Hepatocyte (in vitro differentiated cells): ENCODE data around the gene CYYR1.

Experiments used
- EZH2 ChIP-seq: fragments of 200-600 bp; sonication (generic); IDR thresholded peaks from 2 replicates; pipeline ENCODE4 v1.6.1; 2016; ENCODE audit warnings: antibody characterized with exemption, mild to moderate bottlenecking, borderline replicate concordance
- TF ChIP-seq, protein P1 (sequence below): fragments of 200-600 bp; sonication (generic); IDR thresholded peaks from 2 replicates; pipeline ENCODE4 v1.5.1; 2016; ENCODE audit warnings: antibody characterized with exemption, mild to moderate bottlenecking; ENCODE audit not compliant: poor library complexity

DNA sequence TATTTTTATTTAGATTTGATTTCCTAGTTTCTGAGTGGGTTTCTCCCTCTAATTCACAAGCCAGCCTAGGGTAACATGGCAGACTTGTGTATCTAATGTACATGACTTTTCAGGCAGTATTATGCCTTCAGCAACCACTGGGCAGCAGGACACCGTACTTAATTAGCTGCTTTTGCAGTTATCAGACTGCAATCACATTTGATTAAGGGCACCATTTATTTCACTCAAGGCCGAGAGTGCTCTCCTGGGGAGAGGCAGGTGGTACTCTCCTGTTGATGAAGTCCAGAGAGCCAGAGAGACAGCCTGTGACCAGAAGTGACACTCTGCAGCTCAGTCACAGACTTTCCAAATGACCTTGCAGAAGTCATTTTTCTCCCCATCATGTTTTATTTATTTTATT lies 18.7 kb downstream of the CYYR1 start:
- TF ChIP-seq, protein P1, sequence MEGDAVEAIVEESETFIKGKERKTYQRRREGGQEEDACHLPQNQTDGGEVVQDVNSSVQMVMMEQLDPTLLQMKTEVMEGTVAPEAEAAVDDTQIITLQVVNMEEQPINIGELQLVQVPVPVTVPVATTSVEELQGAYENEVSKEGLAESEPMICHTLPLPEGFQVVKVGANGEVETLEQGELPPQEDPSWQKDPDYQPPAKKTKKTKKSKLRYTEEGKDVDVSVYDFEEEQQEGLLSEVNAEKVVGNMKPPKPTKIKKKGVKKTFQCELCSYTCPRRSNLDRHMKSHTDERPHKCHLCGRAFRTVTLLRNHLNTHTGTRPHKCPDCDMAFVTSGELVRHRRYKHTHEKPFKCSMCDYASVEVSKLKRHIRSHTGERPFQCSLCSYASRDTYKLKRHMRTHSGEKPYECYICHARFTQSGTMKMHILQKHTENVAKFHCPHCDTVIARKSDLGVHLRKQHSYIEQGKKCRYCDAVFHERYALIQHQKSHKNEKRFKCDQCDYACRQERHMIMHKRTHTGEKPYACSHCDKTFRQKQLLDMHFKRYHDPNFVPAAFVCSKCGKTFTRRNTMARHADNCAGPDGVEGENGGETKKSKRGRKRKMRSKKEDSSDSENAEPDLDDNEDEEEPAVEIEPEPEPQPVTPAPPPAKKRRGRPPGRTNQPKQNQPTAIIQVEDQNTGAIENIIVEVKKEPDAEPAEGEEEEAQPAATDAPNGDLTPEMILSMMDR, result no peak
- no peak for TF ChIP-seq EZH2
